ENCODE data around the gene ZMYM4.

The ZMYM4 gene

DNA sequence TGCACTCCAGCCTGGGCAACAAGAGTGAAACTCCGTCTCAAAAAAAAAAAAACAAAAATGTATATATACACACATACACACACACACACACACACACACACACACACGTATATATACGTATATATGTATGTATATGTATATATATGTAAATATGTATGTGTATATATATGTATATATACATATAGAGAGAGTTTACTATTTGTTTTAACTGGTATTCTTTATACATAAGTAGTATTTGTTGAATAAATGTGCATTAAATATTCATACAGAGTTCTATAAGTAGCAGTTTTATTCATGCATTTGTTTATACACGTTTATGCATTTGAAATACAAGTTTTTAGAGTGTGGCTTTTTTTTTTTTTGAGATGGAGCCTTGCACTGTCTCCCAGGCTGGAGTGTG, 113.6 kb downstream of the ZMYM4 start:
- no peak for ATAC-seq
- TF ChIP-seq, protein P1, sequence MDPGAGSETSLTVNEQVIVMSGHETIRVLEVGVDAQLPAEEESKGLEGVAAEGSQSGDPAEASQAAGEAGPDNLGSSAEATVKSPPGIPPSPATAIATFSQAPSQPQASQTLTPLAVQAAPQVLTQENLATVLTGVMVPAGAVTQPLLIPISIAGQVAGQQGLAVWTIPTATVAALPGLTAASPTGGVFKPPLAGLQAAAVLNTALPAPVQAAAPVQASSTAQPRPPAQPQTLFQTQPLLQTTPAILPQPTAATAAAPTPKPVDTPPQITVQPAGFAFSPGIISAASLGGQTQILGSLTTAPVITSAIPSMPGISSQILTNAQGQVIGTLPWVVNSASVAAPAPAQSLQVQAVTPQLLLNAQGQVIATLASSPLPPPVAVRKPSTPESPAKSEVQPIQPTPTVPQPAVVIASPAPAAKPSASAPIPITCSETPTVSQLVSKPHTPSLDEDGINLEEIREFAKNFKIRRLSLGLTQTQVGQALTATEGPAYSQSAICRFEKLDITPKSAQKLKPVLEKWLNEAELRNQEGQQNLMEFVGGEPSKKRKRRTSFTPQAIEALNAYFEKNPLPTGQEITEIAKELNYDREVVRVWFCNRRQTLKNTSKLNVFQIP (CRISPR knock-in tag; IDR thresholded peaks at IDR 0.05; ENCODE audit: borderline replicate concordance, low read depth), result no peak
- no peak for TF ChIP-seq SNAI2 (CRISPR knock-in tag; IDR thresholded peaks at IDR 0.05)
- TF ChIP-seq GLIS3 (CRISPR knock-in tag; IDR thresholded peaks at IDR 0.05), result no peak
- no peak for TF ChIP-seq ISL1 (CRISPR knock-in tag; IDR thresholded peaks at IDR 0.05)
- TF ChIP-seq, protein P2, sequence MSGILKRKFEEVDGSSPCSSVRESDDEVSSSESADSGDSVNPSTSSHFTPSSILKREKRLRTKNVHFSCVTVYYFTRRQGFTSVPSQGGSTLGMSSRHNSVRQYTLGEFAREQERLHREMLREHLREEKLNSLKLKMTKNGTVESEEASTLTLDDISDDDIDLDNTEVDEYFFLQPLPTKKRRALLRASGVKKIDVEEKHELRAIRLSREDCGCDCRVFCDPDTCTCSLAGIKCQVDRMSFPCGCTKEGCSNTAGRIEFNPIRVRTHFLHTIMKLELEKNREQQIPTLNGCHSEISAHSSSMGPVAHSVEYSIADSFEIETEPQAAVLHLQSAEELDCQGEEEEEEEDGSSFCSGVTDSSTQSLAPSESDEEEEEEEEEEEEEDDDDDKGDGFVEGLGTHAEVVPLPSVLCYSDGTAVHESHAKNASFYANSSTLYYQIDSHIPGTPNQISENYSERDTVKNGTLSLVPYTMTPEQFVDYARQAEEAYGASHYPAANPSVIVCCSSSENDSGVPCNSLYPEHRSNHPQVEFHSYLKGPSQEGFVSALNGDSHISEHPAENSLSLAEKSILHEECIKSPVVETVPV (CRISPR knock-in tag; IDR thresholded peaks at IDR 0.05), result no peak
- TF ChIP-seq ZNF70 (CRISPR knock-in tag; IDR thresholded peaks at IDR 0.05), result no peak
- TF ChIP-seq OSR1 (CRISPR knock-in tag; IDR thresholded peaks at IDR 0.05), result no peak
- TF ChIP-seq RARB (CRISPR knock-in tag; IDR thresholded peaks at IDR 0.05), result no peak
- no peak for TF ChIP-seq TCF4 (CRISPR knock-in tag; IDR thresholded peaks at IDR 0.05; ENCODE audit: borderline replicate concordance)
- no peak for TF ChIP-seq PPARA (CRISPR knock-in tag; IDR thresholded peaks at IDR 0.05; ENCODE audit: borderline replicate concordance)

DNA sequence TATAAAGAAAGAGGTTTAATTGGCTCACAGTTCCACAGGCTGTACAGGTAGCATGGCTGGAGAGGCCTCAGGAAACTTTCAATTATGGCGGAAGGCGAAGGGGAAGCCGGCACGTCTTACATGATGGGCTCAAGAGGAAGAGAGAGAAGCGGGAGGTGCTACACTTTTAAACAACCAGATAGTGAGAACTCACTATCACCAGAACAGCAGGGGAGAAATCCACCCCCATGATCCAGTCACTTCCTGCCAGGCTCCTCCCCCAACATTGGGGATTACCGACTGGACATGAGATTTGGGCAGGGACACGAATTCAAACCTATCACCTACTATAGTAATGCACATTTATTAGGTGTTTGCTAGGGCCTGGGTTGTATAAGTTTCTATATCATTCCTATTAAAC, 117.8 kb downstream of the ZMYM4 start:
- ATAC-seq, result no peak
- no peak for TF ChIP-seq RARB (CRISPR knock-in tag; IDR thresholded peaks at IDR 0.05)
- TF ChIP-seq TOX (CRISPR knock-in tag; IDR thresholded peaks at IDR 0.05; ENCODE audit: borderline replicate concordance), result no peak

DNA sequence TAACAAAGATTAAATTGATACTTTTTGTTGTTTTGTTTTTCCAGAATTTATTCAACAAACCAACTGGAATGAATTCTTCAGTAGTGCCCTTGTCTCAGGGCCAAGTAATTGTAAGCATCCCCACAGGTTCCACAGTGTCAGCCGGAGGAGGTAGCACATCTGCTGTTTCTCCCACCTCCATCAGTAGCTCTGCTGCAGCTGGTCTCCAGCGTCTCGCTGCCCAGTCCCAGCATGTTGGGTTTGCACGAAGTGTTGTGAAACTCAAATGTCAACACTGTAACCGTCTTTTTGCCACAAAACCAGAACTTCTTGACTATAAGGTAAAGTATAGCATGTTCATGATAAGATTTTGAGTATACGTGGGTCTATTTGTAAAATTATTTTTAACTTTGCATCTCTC, 118.5 kb downstream of the ZMYM4 start:
- TF ChIP-seq, protein P2 (CRISPR knock-in tag; IDR thresholded peaks at IDR 0.05), result no peak
- no peak for TF ChIP-seq ZNF565 (CRISPR knock-in tag; conservative IDR thresholded peaks at IDR 0.05; ENCODE audit: low read depth)
- TF ChIP-seq, protein P1 (CRISPR knock-in tag; IDR thresholded peaks at IDR 0.05; ENCODE audit: borderline replicate concordance, low read depth), result no peak
- TF ChIP-seq, protein P3, sequence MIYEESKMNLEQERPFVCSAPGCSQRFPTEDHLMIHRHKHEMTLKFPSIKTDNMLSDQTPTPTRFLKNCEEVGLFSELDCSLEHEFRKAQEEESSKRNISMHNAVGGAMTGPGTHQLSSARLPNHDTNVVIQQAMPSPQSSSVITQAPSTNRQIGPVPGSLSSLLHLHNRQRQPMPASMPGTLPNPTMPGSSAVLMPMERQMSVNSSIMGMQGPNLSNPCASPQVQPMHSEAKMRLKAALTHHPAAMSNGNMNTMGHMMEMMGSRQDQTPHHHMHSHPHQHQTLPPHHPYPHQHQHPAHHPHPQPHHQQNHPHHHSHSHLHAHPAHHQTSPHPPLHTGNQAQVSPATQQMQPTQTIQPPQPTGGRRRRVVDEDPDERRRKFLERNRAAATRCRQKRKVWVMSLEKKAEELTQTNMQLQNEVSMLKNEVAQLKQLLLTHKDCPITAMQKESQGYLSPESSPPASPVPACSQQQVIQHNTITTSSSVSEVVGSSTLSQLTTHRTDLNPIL (CRISPR knock-in tag; IDR thresholded peaks at IDR 0.05; ENCODE audit: low read depth), result no peak
- TF ChIP-seq ZNF8 (CRISPR knock-in tag; IDR thresholded peaks at IDR 0.05), result no peak
- TF ChIP-seq CSDC2 (CRISPR knock-in tag; IDR thresholded peaks at IDR 0.05), result no peak
- no peak for ATAC-seq

DNA sequence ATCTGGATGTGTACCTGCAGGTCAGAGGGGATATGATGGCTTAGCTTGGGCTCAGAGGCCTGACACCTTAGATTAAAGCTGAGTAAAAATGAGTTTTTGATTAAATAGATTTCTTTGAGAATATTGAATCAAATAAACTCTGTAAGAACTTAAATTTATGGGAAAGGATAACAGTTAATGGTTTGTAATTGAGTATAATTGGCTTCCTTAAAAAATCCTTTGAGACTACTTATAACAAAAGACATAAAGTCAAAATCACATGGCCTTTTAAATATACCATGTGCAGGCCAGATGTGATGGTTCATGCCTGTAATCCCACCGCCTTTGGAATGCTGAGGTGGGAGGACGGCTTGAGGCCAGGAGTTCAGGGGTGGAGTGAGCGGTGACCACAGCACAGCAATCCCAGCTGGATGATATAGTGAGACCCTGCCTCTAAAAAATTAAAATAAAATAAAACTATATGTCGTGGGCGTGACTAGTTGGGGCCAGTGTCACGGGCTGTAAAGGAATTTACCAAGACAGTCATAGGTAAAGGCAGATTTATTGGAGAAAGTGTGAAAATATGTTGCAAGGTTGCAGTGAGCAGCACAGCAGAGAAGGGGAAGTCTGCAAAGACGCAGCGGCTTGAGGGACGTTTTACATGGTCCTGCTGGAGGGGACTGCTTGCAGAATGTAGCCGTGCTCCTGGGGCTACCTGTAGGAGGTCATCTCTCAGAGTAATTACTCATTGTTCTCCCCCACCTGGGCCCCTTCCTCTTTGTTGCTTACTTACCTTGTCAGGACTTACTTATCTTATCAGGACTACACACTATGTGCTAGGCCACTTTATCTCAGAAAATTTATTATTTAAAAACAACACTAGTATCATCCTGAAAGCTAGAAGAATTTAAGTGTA, 122.3 kb downstream of the ZMYM4 start:
- TF ChIP-seq ARNTL (CRISPR knock-in tag; IDR thresholded peaks at IDR 0.05; ENCODE audit: borderline replicate concordance, low read depth) (no peak), ZNF565 (CRISPR knock-in tag; conservative IDR thresholded peaks at IDR 0.05; ENCODE audit: low read depth) (no peak), ZNF70 (CRISPR knock-in tag; IDR thresholded peaks at IDR 0.05) (no peak), ZFP3 (CRISPR knock-in tag; IDR thresholded peaks at IDR 0.05) (no peak), BACH2 (CRISPR knock-in tag; IDR thresholded peaks at IDR 0.05; ENCODE audit: borderline replicate concordance) (no peak), ZNF8 (CRISPR knock-in tag; IDR thresholded peaks at IDR 0.05) (no peak), GLIS3 (CRISPR knock-in tag; IDR thresholded peaks at IDR 0.05) (no peak), ESRRG (CRISPR knock-in tag; IDR thresholded peaks at IDR 0.05) (no peak), TCF4 (CRISPR knock-in tag; IDR thresholded peaks at IDR 0.05; ENCODE audit: borderline replicate concordance) (no peak), ISL1 (CRISPR knock-in tag; IDR thresholded peaks at IDR 0.05) (no peak), SNAI2 (CRISPR knock-in tag; IDR thresholded peaks at IDR 0.05) (no peak), CSDC2 (CRISPR knock-in tag; IDR thresholded peaks at IDR 0.05) (no peak), RARB (CRISPR knock-in tag; IDR thresholded peaks at IDR 0.05) (no peak), ZFP30 (CRISPR knock-in tag; IDR thresholded peaks at IDR 0.05) (no peak)
- TF ChIP-seq, protein P1 (CRISPR knock-in tag; IDR thresholded peaks at IDR 0.05; ENCODE audit: borderline replicate concordance, low read depth), result no peak
- TF ChIP-seq, protein P4, sequence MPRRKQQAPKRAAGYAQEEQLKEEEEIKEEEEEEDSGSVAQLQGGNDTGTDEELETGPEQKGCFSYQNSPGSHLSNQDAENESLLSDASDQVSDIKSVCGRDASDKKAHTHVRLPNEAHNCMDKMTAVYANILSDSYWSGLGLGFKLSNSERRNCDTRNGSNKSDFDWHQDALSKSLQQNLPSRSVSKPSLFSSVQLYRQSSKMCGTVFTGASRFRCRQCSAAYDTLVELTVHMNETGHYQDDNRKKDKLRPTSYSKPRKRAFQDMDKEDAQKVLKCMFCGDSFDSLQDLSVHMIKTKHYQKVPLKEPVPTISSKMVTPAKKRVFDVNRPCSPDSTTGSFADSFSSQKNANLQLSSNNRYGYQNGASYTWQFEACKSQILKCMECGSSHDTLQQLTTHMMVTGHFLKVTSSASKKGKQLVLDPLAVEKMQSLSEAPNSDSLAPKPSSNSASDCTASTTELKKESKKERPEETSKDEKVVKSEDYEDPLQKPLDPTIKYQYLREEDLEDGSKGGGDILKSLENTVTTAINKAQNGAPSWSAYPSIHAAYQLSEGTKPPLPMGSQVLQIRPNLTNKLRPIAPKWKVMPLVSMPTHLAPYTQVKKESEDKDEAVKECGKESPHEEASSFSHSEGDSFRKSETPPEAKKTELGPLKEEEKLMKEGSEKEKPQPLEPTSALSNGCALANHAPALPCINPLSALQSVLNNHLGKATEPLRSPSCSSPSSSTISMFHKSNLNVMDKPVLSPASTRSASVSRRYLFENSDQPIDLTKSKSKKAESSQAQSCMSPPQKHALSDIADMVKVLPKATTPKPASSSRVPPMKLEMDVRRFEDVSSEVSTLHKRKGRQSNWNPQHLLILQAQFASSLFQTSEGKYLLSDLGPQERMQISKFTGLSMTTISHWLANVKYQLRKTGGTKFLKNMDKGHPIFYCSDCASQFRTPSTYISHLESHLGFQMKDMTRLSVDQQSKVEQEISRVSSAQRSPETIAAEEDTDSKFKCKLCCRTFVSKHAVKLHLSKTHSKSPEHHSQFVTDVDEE (CRISPR knock-in tag; IDR thresholded peaks at IDR 0.05), result no peak
- no peak for ATAC-seq

Measured in SK-N-SH treated with all-trans-retinoic acid at 6 μM for 48 hours (cell line).